OCI-LY3 (cell line): ENCODE measurements around the gene ATRX.

Experiments
- EZH2phosphoT487 ChIP-seq: fragments of 200-600 bp; shearing (Covaris generic); IDR thresholded peaks from 2 replicates; pipeline ENCODE4 v1.6.1; 2018; ENCODE audit warnings: antibody characterized with exemption, mixed run types, low read depth
- TF ChIP-seq, protein P1 (sequence below): fragments of 200-600, 300-600 bp; sonication (generic); IDR thresholded peaks from 2 replicates; pipeline ENCODE4 v1.5.1; 2014; ENCODE audit warnings: antibody characterized with exemption, low read length, low read depth

DNA sequence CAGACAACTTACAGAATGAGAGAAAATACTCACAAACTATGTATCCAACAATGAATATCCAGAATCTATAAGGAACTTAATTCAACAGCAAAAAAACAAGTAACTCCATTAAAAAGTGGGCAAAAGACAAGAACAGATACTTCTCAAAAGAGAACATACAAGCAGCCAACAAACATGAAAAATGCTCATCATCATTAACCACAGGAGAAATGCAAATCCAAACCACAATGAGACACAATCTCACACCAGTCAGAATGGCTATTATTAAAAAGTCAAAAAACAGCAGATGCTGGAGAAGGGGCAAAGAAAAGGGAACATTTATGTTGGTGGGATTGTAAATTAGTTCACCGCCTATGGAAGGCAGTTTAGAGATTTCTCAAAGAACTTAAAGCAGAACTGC, 188.5 kb downstream of the ATRX start:
- TF ChIP-seq EZH2phosphoT487: no peak
- TF ChIP-seq, protein P1, sequence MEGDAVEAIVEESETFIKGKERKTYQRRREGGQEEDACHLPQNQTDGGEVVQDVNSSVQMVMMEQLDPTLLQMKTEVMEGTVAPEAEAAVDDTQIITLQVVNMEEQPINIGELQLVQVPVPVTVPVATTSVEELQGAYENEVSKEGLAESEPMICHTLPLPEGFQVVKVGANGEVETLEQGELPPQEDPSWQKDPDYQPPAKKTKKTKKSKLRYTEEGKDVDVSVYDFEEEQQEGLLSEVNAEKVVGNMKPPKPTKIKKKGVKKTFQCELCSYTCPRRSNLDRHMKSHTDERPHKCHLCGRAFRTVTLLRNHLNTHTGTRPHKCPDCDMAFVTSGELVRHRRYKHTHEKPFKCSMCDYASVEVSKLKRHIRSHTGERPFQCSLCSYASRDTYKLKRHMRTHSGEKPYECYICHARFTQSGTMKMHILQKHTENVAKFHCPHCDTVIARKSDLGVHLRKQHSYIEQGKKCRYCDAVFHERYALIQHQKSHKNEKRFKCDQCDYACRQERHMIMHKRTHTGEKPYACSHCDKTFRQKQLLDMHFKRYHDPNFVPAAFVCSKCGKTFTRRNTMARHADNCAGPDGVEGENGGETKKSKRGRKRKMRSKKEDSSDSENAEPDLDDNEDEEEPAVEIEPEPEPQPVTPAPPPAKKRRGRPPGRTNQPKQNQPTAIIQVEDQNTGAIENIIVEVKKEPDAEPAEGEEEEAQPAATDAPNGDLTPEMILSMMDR: no peak
